Stimulated activated CD4-positive, alpha-beta T cell treated with anti-CD3 and anti-CD28 coated beads, Interleukin-1b, Interleukin-23, amount 100 ng/mL, for 48 hours (primary cell): ENCODE data around the gene SPINT2.
"Not testable (repeated sequence)": the region's sequence is repeated elsewhere in the genome, so short reads cannot be mapped to it uniquely, and the experiment has no call there.

Experiments
- DNase-seq: peaks from one replicate; pipeline ENCODE4 v3.0.0-alpha.2; 2020

SPINT2 gene, protein sequence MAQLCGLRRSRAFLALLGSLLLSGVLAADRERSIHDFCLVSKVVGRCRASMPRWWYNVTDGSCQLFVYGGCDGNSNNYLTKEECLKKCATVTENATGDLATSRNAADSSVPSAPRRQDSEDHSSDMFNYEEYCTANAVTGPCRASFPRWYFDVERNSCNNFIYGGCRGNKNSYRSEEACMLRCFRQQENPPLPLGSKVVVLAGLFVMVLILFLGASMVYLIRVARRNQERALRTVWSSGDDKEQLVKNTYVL

DNA sequence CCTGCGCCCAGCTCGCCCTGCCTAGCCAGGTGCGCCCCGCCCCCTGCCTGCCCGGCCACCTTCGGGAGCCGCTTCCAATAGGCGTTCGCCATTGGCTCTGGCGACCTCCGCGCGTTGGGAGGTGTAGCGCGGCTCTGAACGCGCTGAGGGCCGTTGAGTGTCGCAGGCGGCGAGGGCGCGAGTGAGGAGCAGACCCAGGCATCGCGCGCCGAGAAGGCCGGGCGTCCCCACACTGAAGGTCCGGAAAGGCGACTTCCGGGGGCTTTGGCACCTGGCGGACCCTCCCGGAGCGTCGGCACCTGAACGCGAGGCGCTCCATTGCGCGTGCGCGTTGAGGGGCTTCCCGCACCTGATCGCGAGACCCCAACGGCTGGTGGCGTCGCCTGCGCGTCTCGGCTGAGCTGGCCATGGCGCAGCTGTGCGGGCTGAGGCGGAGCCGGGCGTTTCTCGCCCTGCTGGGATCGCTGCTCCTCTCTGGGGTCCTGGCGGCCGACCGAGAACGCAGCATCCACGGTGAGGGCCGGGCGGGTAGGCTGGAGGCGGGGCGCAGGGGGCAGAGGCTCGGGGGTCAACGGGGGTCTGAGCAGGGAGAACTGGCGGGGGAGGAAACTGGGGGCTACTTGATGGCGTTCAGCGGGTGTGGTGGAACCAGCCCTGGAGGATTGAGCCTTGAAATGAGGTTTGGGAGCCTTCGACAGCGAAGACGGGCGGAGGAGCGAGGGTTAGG is at the start of gene SPINT2:
Gene SPINT2 (plus strand): TSS at position 88 of the 727 bp plus-strand sequence. CDS start 320 bp downstream, at position 408.
- no peak for DNase-seq

- no peak for DNase-seq
Observed at GRCh38 chr19:38216785-38217641, 47.4 kb upstream of the SPINT2 start.

GRCh38 chr19:38218204-38218603 is 46.2 kb upstream of the SPINT2 start:
- DNase-seq = no peak

GRCh38 chr19:38219221-38219620 is 45.2 kb upstream of the SPINT2 start:
- DNase-seq = no peak

DNA sequence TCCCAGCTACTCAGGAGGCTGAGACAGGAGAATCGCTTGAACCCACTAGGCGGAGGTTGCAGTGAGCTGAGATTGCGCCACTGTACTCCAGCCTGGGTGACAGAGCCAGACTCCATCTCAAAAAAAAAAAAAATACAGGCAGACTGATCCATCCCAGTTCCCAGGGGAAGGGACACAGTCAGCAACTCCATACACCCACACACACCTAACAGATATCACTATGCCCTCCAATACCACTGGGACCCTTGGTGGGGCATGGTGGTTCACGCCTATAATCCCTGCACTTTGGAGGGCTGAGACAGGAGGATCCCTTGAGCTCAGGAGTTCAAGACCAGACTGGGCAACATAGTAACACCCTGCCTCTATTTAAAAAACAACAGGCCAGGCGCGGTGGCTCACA is 43.0 kb upstream of the SPINT2 start:
- no peak for DNase-seq

DNA sequence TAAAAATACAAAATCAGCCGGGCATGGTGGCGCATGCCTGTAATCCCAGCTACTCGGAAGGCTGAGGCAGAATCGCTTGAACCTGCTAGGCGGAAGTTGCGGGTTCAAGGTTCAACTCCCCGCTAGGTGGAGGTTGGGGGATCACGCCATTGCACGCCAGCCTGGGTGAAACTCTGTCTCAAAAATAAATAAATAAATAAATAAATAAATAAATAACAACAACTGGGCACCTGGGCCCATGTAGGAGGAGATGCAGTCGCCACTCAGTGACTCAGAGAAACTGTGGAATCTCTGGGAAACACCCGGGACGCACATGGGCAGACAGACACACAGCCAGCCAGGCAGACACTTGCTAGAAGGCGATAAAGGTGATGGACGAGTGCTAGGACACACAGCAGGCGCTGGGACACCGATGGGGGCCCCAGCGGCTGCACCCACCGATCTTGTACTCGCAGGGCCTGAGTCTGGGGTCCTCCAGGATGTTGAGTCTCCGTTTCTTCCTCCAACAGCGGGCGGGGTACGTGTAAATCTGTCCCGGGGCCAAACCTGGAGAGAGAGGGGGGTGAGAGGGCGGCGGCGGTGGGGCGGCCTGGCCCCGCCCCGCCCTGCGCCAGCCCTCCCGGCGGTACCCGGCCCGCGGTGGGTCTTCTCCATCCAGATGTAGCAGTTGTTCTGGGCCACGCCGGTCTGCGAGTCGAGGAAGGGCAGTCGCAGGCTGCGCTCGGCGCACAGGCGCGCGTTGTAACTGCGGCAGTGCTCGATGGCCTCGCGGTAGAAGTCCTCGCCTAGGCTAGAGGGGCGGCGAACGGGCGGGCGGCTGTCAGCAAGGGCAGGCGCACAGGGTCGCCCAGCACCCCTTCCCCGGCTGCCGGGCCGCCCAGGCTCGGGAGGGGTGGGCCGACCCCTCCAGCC is 42.2 kb upstream of the SPINT2 start:
- no peak for DNase-seq

DNA sequence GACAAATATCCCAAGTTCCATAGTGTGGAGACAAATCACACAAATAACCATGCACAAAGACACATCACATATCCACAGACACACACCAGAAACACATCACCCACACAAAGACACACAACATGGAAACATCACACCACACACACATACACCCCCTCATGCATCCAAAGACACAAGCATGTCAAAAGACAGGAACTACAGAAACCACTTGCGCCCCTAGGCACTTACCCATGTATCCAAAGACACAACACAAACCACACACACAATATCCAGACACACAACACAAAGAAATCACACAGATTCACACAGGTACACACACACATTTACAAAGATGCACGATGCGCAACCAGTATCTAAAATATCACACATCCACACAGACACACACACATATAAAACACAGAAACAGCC is 41.3 kb upstream of the SPINT2 start:
- no peak for DNase-seq

- no peak for DNase-seq
Observed at GRCh38 chr19:38223617-38224013, 40.8 kb upstream of the SPINT2 start.

- peak; percentile 68 for DNase-seq
Observed at GRCh38 chr19:38224014-38224862, 40.1 kb upstream of the SPINT2 start, which contains the start of gene DPF1. Gene DPF1, minus strand, starts transcription at chr19:38224222. Its CDS starts 80 bp downstream, at chr19:38224142.

DNA sequence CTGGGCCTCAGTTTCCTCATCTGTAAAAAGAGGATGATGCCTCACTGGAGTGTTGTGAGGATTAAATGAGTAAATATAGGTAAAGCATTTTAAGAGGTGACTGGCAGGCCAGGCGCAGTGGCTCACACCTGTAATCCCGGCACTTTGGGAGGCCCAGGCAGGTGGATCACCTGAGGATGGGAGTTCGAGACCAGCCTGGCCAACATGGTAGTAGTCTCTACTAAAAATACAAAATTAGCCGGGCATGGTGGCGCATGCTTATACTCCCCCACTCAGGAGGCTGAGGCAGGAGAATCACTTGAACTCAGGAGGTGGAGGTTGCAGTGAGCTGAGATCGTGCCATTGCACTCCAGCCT is 39.5 kb upstream of the SPINT2 start:
- DNase-seq = not testable (repeated sequence)

DNA sequence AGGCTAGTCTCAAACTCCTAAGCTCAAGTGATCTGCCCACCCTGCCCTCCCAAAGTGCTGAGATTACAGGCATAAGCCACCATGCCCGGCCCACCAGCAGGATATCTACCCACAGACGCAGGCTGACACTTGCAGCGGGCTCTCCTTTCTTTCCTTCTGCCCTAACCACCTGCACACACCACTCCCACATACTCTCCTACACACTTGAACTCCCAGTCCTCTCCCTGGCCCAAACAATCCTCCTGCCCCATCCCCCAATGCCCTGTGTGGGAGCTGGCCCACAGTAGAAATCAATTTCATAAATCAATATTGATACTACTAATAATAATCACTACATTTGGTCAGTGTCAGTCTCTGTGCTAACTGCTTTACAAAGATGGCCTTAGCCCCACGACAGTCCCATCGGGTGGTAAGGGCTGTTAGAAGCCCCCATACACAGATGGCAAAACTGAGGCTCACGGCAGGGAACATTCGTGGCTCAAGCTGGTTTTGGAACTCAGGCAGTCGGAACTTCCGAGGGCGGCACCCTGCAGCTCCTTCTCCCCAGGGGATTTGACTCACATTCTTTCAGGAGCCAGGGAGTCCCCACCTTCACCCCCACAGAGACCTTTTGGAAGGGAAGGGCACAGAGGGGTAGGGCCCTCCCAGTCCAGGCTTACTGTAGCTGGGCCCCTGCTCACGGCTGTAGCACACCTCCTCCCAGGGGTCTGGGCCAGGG is 36.9 kb upstream of the SPINT2 start:
- DNase-seq = no peak

DNA sequence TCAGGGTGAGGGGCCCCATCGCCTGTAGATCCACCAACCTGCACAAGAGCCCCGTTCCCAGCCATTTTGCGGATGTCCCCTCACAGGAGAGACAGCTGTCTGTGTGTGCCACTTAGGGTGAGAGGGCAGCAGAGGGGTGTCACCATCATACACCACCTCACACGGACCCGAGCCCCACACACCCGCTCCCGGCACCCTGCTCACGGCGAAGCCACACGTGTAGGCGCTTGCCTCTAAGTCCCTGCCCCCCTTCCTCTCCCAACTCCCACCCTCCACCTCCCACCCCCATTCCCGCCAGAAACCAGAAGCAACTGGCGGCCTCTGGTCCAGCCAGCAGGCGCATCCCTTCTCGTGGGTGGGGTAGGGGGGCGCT is 36.4 kb upstream of the SPINT2 start:
- DNase-seq = no peak

DNA sequence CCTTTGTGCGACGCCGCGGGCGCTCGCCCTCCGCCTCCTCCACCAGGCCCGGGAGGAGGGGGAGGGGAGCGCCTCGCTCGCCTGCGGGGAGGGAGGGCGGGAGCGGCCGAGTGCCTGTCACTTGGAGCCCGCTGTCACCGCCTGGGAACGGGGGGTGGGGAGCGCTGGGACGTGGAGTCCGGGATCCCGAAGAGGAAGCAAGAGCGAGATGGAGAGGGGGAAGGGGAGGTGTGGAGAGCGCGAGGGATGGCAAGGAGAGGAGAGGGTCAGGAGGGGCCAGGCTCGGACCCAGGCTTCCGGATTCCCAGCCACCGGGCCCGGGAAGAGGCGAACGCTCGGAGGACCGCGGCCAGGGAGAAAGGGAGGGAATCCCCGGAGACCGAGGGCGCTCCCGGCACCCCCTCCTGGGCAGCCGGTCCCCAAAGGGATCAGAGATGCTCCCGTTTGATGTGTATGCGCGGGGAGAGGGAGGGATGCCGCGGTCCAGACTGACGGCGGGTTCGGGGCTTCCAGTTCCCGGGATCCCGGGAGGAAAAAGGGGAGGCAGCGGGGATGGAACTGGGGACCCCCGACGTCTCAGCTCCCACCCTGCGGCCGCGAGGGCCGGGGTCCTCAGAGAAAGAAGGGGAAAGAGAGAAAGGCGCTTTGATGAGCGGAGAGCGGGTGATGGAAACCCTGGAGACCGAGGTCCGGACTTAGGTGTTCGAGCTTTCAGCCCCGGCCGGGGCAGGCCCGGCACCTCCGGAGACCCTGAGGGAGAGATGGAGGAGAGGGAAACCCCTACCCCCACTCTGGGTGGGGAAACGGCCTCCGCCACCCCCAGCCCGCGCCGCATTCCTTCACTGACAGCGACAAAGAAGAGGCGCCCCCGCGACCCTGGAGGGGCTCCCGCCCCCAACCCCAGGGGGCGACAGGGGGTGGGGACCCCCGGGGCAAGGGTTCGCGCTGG is 35.6 kb upstream of the SPINT2 start:
- DNase-seq = no peak

GRCh38 chr19:38229585-38230073 is 34.7 kb upstream of the SPINT2 start:
- peak; percentile 79 for DNase-seq

DNA sequence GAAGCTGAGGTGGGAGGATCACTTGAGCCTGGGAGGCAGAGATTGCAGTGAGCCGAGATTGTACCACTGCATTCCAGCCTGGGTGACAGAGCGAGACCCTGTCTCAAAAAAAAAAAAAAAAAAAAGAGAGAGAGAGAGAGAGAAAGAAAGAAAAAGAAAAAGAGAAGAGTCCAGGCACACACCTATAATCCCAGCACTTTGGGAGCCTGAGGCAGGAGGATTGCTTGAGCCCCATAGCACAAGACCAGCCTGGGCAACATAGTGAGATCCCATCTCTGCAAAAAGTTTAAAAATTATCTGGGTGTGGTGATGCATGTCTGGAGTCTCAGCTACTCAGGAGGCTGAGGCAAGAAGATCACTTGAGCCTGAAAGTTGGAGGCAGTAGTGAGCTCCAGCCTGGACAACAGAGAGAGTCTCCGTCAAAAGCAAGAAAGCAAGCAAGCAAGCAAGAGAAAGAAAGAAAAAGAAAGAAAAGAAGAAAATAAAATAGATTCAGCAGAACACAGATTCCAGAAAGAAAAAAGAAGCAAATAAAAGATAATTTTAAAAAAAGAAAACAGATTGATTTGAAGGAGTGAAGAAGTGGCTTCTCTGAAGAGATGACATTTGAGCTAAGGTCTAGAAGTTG is 33.8 kb upstream of the SPINT2 start:
- DNase-seq = not testable (repeated sequence)

DNA sequence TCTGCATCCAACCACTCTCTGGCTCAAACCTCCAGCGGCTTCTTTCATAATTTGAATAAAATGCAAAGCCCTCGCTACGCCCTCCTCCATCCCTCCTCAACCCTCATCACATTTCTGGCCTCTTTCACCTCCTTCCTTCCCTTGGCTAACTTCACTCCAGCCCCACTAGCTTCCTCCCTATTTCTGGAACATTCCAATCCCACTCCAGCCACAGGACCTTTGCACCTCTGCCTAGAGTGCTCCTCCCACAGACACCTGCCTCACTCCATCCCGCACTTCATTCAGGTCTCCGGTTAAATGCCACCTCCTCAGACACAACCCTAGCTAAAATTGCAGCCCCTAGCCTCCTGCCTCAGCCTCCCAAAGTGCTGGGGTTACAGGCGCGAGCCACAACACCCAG is 32.5 kb upstream of the SPINT2 start:
- DNase-seq = no peak

GRCh38 chr19:38233740-38234251 is 30.6 kb upstream of the SPINT2 start:
- peak; percentile 81 for DNase-seq

DNA sequence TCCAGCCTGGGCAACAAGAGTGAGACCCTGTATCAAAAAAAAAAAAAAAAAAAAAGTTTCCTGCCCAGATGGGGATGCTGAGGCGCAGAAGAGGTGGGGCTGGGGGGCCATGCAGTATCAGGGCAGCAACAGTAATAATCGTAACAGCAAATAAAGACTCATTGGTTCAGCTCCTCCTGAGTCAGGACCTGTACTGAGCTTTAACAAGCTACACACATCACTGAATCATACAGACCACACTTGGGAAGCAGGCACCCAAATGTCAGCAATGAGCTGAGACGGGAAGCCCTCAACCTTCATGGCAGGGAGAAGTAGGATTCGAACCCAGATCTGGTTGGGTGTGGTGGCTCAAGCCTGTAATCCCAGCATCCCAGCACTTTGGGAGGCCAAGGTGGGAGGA is 29.8 kb upstream of the SPINT2 start:
- no peak for DNase-seq

DNA sequence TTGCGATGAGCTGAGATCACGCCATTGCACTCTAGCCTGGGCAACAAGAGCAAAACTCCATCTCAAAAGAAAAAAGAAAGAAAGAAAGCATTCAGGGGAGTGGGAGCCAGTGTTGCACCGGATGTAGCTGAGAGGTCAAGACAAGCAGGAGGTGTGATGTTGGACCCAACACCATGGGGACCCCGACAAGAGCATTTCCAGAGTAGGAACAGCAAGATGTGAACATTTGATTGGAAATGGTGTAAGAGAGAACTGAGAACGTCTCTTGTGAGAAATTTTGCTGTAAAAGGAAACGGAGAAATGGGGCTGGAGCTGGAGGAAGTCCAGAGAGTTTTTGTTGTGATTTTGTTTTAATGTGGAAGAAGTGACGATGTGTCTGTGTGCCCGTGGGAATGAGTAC is 24.6 kb upstream of the SPINT2 start:
- no peak for DNase-seq
